Uterus (tissue), 4 donors: ENCODE data around the gene MAP6D1. TPM values are rescaled to one million over a fixed set of nuclear protein-coding genes. Genes with fewer than 3 reads are reported as not detected.
A peak's percentile ranks its signal among the peaks of the same experiment; 100 is the strongest.

Experiments
- DNase-seq, 2 donors: peaks; one replicate each; pipeline ENCODE4 v3.0.0-alpha.2; 2019 to 2020
- H3K27ac ChIP-seq, 2 donors: fragments of 200-600 bp; sonication (generic); 1 replicate in 1 of 2; 2 replicates in 1 of 2; pipeline ENCODE4 v1.5.1; 2016 to 2018
- H3K27me3 ChIP-seq, 2 donors: fragments of 200-600 bp; sonication (generic); one replicate each; pipeline ENCODE4 v1.5.1; 2018 to 2019; ENCODE audit warnings: control low read depth in 1 of 2
- H3K36me3 ChIP-seq, 2 donors: fragments of 200-600 bp; sonication (generic); one replicate each; pipeline ENCODE4 v1.5.1; 2019; ENCODE audit warnings: control low read depth in 1 of 2
- H3K4me1 ChIP-seq, 2 donors: fragments of 200-600 bp; sonication (generic); one replicate each; pipeline ENCODE4 v1.5.1; 2018 to 2019; ENCODE audit warnings: control low read depth in 1 of 2
- H3K4me3 ChIP-seq, 2 donors: fragments of 200-600 bp; sonication (generic); 1 replicate in 1 of 2; 2 replicates in 1 of 2; pipeline ENCODE4 v1.5.1; 2018 to 2019; ENCODE audit warnings: mild to moderate bottlenecking in 1 of 2
- H3K9me3 ChIP-seq, 2 donors: fragments of 200-600 bp; sonication (generic); one replicate each; pipeline ENCODE4 v1.5.1; 2019; ENCODE audit warnings: control low read depth in 1 of 2
- POLR2A ChIP-seq, 2 donors: fragments of 450-650 bp; IDR thresholded peaks; one replicate each; pipeline ENCODE4 v1.6.1; 2016; ENCODE audit warnings: antibody characterized with exemption in 2 of 2, mild to moderate bottlenecking in 1 of 2, moderate library complexity in 1 of 2
- intact Hi-C: fragments of 100-400 bp; cut with DNase I; formaldehyde crosslinking; loops from one replicate; pipeline ENCODE4 v1.15.1; 2023; ENCODE audit warnings: low total_unique reads
- total RNA-seq, 4 donors: library from RNA; depleted of rRNA in 3 of 4; stranded (reverse); fragments of >200 nt in 3 of 4; gene quantifications; one replicate each; pipeline versions ENCODE4 v1.1.0 to v1.2.4, GENCODE V29; 2014 to 2023
- TF ChIP-seq, protein P1 (sequence below), 4 experiments: fragments of 200-600 bp in 2 of 4; fragments of 450-650 bp in 2 of 4; sonication (generic) in 2 of 4; IDR thresholded peaks; one replicate each; pipeline ENCODE4 v1.5.1; 2016 to 2019; ENCODE audit warnings: antibody characterized with exemption in 4 of 4, mild to moderate bottlenecking in 2 of 4, moderate library complexity in 1 of 4
- donor health status: DM: yes; HTN: yes; CAD: no.

MAP6D1 gene
- total RNA-seq, 4 donors from 2014 or later, result 1.0 to 1.9 TPM; not detected in 2

DNA sequence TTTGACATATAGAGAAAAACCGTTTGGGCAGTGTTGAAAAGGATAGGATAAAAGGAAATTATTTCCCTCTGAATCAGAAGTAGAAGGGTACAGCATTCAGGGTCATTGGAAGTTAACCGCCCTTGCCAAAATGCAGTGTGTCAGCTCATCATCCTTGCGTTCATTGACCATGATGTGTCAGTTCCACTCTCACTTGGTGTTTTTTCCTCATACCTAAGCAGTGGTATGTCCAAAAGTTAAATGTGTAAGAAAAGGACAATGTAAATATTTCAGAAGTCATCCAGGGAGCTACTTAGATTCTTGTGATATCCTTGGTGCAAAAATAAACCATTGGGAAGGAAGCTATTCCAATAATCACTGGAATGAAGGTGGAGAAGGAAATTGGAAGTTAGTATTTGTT lies 50.7 kb downstream of the MAP6D1 start:
- Histone ChIP-seq H3K9me3 (no peaks in the 10 kb centered on the region), H3K27ac (no peak overlapping the region), H3K4me3 (no peak overlapping the region), H3K27me3 (no peaks in the 10 kb centered on the region), H3K4me1 (no peaks in the 10 kb centered on the region), H3K36me3 (no peaks in the 10 kb centered on the region)
- DNase-seq, result no peak
- intact Hi-C loops, result no loop called here
- TF ChIP-seq, protein P1, sequence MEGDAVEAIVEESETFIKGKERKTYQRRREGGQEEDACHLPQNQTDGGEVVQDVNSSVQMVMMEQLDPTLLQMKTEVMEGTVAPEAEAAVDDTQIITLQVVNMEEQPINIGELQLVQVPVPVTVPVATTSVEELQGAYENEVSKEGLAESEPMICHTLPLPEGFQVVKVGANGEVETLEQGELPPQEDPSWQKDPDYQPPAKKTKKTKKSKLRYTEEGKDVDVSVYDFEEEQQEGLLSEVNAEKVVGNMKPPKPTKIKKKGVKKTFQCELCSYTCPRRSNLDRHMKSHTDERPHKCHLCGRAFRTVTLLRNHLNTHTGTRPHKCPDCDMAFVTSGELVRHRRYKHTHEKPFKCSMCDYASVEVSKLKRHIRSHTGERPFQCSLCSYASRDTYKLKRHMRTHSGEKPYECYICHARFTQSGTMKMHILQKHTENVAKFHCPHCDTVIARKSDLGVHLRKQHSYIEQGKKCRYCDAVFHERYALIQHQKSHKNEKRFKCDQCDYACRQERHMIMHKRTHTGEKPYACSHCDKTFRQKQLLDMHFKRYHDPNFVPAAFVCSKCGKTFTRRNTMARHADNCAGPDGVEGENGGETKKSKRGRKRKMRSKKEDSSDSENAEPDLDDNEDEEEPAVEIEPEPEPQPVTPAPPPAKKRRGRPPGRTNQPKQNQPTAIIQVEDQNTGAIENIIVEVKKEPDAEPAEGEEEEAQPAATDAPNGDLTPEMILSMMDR (IDR thresholded peaks at IDR 0.05), result no peak
- no peak for TF ChIP-seq POLR2A (IDR thresholded peaks at IDR 0.05)

DNA sequence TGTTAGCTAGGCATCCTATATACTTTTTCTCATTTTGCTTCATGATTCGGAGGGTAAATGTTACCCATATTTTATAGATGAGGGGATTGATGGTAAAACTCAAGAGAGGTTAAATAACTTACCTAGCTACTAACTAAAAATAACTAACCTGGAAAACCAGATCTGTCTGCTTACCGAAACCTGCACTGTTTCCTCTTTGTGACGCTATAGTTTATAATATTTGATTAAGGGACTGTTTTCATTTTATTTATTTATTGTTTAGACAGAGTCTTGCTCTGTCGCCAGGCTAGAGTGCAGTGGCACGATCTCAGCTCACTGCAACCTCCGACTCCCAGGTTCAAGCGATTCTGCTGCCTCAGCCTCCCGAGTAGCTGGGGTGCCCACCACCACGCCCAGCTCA lies 55.9 kb downstream of the MAP6D1 start:
- TF ChIP-seq POLR2A (IDR thresholded peaks at IDR 0.05), result no peak
- no peaks in the 10 kb centered on the region for H3K36me3 ChIP-seq

DNA sequence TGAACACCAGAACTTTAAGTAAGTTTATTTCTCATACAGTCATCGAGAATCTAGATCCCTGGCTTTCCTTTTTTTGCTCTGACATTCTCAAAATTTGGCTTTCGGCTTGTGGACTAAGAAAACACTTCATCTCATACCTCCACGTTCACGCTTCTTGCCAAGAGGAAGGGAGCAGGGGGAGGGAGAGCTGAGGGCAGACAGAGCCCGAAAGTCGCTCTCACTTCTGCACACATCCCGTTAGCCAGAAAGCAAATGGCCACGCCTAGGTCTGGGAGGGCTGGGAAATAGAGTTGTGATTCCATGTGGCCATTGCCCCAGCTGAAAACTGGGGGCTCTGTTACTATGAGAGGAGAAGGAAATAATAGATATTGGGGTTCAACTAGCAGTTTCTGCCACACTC lies 57.3 kb downstream of the MAP6D1 start:
- Histone ChIP-seq H3K27ac (no peak overlapping the region), H3K4me3 (no peak overlapping the region), H3K4me1 (no peaks in the 10 kb centered on the region), H3K27me3 (no peaks in the 10 kb centered on the region), H3K9me3 (no peaks in the 10 kb centered on the region), H3K36me3 (no peaks in the 10 kb centered on the region)
- TF ChIP-seq, protein P1 (IDR thresholded peaks at IDR 0.05), result no peak
- no peak for TF ChIP-seq POLR2A (IDR thresholded peaks at IDR 0.05)
- intact Hi-C loops, result no loop called here
- no peak for DNase-seq

More for the DNA sequence above, 55.9 kb downstream of the MAP6D1 start:
- Histone ChIP-seq H3K4me3 (no peak overlapping the region), H3K27me3 (no peaks in the 10 kb centered on the region), H3K9me3 (no peaks in the 10 kb centered on the region), H3K4me1 (no peaks in the 10 kb centered on the region), H3K27ac (no peak overlapping the region)
- no peak for DNase-seq
- intact Hi-C loops, result no loop called here

DNA sequence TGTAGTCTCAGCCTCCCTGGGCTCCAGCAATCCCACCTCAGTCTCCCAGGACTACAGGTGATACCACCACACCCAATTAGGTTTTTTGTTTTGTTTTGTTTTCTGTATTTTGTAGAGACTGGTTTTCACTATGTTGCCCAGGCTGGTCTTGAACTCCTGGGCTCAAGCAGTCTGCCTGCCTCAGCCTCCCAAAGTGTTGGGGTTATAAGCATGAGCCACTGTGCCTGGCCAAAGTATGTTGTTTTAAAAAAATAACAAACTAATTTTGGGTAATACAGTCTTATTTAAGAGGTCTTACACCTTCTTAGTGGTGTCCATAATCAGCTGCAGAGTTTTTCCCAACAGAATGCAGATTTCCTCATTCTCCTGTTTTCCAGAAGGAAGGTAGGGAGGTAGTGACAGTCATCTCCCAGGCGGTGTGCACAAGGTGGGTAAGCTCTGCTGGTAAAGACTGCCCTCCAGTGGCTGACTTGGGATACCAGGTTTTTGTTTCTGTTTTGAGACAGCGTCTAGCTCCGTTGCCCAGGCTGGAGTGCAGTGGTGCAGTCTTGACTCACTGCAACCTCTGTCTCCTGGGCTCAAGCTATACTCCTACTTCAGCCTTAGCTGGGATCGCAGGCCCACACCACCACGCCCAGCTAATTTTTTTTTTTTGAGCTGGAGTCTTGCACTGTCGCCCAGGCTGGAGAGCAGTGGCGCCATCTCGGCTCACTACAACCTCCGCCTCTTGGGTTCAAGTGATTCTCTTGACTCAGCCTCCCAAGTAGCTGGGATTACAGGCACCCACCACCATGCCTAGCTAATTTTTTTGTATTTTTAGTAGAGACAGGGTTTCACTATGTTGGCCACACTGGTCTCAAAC lies 58.4 kb downstream of the MAP6D1 start:
- no peaks in the 10 kb centered on the region for H3K36me3 ChIP-seq
- peak; percentile 52 to 57 for DNase-seq
- H3K27me3 ChIP-seq, result no peaks in the 10 kb centered on the region
- no peak overlapping the region for H3K4me3 ChIP-seq
- H3K27ac ChIP-seq, result no peak overlapping the region
- H3K4me1 ChIP-seq, result no peaks in the 10 kb centered on the region
- intact Hi-C loops, result no loop called here
- H3K9me3 ChIP-seq, result no peaks in the 10 kb centered on the region
- TF ChIP-seq, protein P1 (IDR thresholded peaks at IDR 0.05), result peak; percentile 62 to 74 (median 70)
- no peak for TF ChIP-seq POLR2A (IDR thresholded peaks at IDR 0.05)

DNA sequence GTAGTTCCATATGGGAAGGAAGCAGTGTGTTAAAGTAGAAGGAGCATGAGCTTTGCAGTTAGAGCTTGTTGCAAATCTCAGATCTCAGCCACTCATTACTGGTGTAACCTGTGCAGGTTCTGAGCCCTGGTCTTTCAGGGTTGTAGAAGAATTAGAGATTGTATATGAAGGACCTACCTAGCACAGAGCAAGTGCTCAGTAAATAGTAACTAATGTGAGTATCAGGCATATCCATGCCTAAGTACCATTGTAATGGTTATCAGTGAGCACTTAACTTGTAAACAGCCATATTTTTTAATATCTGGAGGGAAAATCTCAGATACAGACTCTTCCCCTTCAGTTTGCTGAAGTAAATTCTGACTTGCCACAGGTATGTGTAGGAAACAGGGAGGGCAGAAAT lies 59.3 kb downstream of the MAP6D1 start:
- intact Hi-C loops, result no loop called here
- no peak for DNase-seq
- Histone ChIP-seq H3K4me3 (no peak overlapping the region), H3K9me3 (no peaks in the 10 kb centered on the region), H3K4me1 (no peaks in the 10 kb centered on the region), H3K36me3 (no peaks in the 10 kb centered on the region), H3K27me3 (no peaks in the 10 kb centered on the region), H3K27ac (no peak overlapping the region)
- TF ChIP-seq, protein P1 (IDR thresholded peaks at IDR 0.05), result no peak
- TF ChIP-seq POLR2A (IDR thresholded peaks at IDR 0.05), result no peak

Other genes with a start within 250 kb of the MAP6D1 start
- gene KLHL24, start 190.0 kb downstream of the MAP6D1 start, total RNA-seq, result 100 to 1,000 TPM in 3 of 4 donors, 10 to 100 TPM in 1; 69.1 to 231 (median 146) TPM
- 10 to 100 TPM; 15.4 to 54.7 (median 40.6) TPM for gene YEATS2, start 127.8 kb downstream of the MAP6D1 start, total RNA-seq
- gene PARL, start 59.3 kb upstream of the MAP6D1 start, total RNA-seq, result 10 to 100 TPM in 2 of 4 donors, 1 to 10 TPM in 2; 7.4 to 69.9 (median 22.5) TPM
- gene ABCC5, start 192.3 kb upstream of the MAP6D1 start, total RNA-seq, result 10 to 100 TPM; 15.9 to 46.0 (median 23.3) TPM
- not detected for gene HTR3D, start 206.2 kb upstream of the MAP6D1 start, total RNA-seq
- gene HTR3C, start 227.5 kb upstream of the MAP6D1 start, total RNA-seq, result under 1 TPM in 1 of 4 donors, not detected in 3; 0.29 TPM